ENCODE measurements around the gene PHACTR1.

DNA sequence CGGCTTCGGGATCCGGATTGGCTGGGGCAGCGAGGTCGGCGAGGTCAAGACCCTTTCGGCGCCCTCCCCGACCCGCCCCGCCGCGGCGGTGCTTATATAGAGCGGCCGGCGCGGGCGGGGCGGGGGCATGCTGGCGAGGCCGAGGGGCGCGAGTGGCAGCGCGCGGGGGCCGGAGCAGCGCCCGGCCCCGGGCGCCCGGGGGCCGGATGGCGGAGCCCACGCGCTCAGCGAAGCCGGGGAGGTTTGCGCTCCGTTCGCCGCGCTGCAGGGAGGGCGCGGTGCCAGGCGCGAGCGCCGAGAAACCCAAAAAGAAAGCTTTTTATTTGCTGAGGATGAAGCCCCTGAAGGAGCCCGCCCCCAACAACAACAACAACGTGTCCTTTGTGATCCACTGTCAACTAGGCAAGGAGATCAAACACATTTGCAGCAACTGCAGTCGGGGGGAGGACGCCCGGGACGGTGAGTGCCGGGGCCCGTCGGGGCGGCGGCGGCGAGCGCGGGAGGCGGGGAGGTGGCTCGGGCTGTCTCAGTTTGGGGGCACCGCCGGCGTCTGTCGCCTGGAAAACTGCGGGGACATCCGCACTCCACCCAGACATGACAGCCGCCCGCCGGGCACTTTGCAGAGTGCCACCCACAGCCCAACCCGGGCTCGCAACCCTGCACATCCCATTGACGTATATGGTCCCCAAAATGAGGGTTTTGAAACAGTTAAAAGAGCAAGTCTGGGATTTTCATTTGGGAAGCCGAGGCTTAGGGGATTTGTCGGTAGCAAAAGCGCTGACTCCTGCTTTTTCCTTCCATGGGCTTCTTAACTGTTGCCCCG, 297.3 kb downstream of the PHACTR1 start:
- TF ChIP-seq EZH2phosphoT487 (IDR thresholded peaks at IDR 0.05; ENCODE audit: insufficient read depth, low read depth) (no peak), EZH2 (IDR thresholded peaks at IDR 0.05; ENCODE audit: insufficient read depth, poor library complexity, severe bottlenecking) (no peak)

Data from GM23248 (cell line).